ENCODE data around the gene PLXNA4.

The PLXNA4 gene

DNA sequence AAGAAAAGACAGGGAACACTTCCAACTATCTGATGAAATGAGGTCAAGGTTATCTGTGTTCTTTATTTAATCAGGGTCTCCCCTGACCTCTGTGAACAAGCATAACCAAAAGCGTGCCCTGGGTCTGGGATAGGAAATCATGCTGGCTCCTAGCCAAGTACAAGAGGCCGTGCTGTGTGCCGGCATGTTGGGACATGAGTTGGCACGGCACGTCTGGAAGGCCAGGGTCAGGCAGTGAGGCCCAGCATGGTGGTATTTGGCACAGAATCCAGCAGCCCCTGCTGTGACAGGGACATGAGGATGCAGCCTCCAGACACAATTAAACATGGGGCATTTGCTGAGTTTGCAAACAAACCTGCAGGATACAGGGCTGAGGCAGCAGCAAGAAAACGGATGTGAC is 320.4 kb downstream of the PLXNA4 start (continued):
- TF ChIP-seq, protein P1, sequence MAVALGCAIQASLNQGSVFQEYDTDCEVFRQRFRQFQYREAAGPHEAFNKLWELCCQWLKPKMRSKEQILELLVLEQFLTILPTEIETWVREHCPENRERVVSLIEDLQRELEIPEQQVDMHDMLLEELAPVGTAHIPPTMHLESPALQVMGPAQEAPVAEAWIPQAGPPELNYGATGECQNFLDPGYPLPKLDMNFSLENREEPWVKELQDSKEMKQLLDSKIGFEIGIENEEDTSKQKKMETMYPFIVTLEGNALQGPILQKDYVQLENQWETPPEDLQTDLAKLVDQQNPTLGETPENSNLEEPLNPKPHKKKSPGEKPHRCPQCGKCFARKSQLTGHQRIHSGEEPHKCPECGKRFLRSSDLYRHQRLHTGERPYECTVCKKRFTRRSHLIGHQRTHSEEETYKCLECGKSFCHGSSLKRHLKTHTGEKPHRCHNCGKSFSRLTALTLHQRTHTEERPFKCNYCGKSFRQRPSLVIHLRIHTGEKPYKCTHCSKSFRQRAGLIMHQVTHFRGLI (tag by site-specific recombination; IDR thresholded peaks at IDR 0.05): peak; percentile 46; the same call in 1 of the 2 replicates
- TF ChIP-seq ZNF514 (tag by site-specific recombination; IDR thresholded peaks at IDR 0.05): no peak
- TF ChIP-seq FEZF1 (tag by site-specific recombination; IDR thresholded peaks at IDR 0.05): peak; percentile 97
- TF ChIP-seq WT1 (tag by site-specific recombination; IDR thresholded peaks at IDR 0.05): peak; percentile 19; the same call in 1 of the 2 replicates
- peak; percentile 95; the same call in 1 of the 2 replicates for TF ChIP-seq ZNF571 (tag by site-specific recombination; IDR thresholded peaks at IDR 0.05)
- peak; percentile 57; the same call in 1 of the 2 replicates for TF ChIP-seq ZNF112 (tag by site-specific recombination; IDR thresholded peaks at IDR 0.05)
- TF ChIP-seq ZNF791 (tag by site-specific recombination; IDR thresholded peaks at IDR 0.05): no peak
- TF ChIP-seq, protein P2, sequence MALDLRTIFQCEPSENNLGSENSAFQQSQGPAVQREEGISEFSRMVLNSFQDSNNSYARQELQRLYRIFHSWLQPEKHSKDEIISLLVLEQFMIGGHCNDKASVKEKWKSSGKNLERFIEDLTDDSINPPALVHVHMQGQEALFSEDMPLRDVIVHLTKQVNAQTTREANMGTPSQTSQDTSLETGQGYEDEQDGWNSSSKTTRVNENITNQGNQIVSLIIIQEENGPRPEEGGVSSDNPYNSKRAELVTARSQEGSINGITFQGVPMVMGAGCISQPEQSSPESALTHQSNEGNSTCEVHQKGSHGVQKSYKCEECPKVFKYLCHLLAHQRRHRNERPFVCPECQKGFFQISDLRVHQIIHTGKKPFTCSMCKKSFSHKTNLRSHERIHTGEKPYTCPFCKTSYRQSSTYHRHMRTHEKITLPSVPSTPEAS (tag by site-specific recombination; IDR thresholded peaks at IDR 0.05): 0 out of 2 replicates have a peak, but pooled peaks have one; percentile 25
- peak; percentile 75; the same call in 1 of the 2 replicates for TF ChIP-seq ZNF184 (tag by site-specific recombination; IDR thresholded peaks at IDR 0.05)
- TF ChIP-seq KLF10 (tag by site-specific recombination; IDR thresholded peaks at IDR 0.05): peak; percentile 60
- TF ChIP-seq ZNF777 (tag by site-specific recombination; IDR thresholded peaks at IDR 0.05; ENCODE audit: borderline replicate concordance): no peak
- peak; percentile 78; the same call in 1 of the 2 replicates for TF ChIP-seq GLIS2 (tag by site-specific recombination; IDR thresholded peaks at IDR 0.05)
- TF ChIP-seq ZNF658 (tag by site-specific recombination; IDR thresholded peaks at IDR 0.05): no peak
- TF ChIP-seq ZNF169 (tag by site-specific recombination; IDR thresholded peaks at IDR 0.05): no peak
- TF ChIP-seq ZNF600 (tag by site-specific recombination; IDR thresholded peaks at IDR 0.05): peak; percentile 77
- peak; percentile 5 for TF ChIP-seq ZNF529 (tag by site-specific recombination; IDR thresholded peaks at IDR 0.05; ENCODE audit: insufficient replicate concordance)
- TF ChIP-seq PRDM4 (tag by site-specific recombination; IDR thresholded peaks at IDR 0.05): peak; percentile 91
- TF ChIP-seq ZNF18 (tag by site-specific recombination; IDR thresholded peaks at IDR 0.05): peak; percentile 91
- no peak for TF ChIP-seq ZNF654 (tag by site-specific recombination; IDR thresholded peaks at IDR 0.05; ENCODE audit: low read depth)
- peak; percentile 99 for TF ChIP-seq ZNF121 (tag by site-specific recombination; IDR thresholded peaks at IDR 0.05)
- no peak for TF ChIP-seq MEIS1 (CRISPR knock-in tag; IDR thresholded peaks at IDR 0.05; ENCODE audit: borderline replicate concordance)
- peak; percentile 80; the same call in 1 of the 2 replicates for TF ChIP-seq ZNF776 (tag by site-specific recombination; IDR thresholded peaks at IDR 0.05; ENCODE audit: borderline replicate concordance)
- peak; percentile 83 for TF ChIP-seq YY1 (tag by site-specific recombination; IDR thresholded peaks at IDR 0.05)
- TF ChIP-seq PRDM10 (tag by site-specific recombination; IDR thresholded peaks at IDR 0.05): peak; percentile 53
- TF ChIP-seq ZNF792 (tag by site-specific recombination; IDR thresholded peaks at IDR 0.05): no peak
- TF ChIP-seq, protein P3, sequence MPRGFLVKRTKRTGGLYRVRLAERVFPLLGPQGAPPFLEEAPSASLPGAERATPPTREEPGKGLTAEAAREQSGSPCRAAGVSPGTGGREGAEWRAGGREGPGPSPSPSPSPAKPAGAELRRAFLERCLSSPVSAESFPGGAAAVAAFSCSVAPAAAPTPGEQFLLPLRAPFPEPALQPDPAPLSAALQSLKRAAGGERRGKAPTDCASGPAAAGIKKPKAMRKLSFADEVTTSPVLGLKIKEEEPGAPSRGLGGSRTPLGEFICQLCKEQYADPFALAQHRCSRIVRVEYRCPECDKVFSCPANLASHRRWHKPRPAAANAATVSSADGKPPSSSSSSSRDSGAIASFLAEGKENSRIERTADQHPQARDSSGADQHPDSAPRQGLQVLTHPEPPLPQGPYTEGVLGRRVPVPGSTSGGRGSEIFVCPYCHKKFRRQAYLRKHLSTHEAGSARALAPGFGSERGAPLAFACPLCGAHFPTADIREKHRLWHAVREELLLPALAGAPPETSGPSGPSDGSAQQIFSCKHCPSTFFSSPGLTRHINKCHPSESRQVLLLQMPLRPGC (tag by site-specific recombination; IDR thresholded peaks at IDR 0.05): peak; percentile 78
- TF ChIP-seq, protein P4, sequence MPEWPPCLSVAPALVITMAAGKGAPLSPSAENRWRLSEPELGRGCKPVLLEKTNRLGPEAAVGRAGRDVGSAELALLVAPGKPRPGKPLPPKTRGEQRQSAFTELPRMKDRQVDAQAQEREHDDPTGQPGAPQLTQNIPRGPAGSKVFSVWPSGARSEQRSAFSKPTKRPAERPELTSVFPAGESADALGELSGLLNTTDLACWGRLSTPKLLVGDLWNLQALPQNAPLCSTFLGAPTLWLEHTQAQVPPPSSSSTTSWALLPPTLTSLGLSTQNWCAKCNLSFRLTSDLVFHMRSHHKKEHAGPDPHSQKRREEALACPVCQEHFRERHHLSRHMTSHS (tag by site-specific recombination; IDR thresholded peaks at IDR 0.05): peak; percentile 84
- TF ChIP-seq ZNF558 (tag by site-specific recombination; IDR thresholded peaks at IDR 0.05): peak; percentile 95

Measured in HEK293 (cell line).